ENCODE data around the gene GRIA3.

- no peak for TF ChIP-seq POLR2A (IDR thresholded peaks at IDR 0.05)
- TF ChIP-seq CTCF (IDR thresholded peaks at IDR 0.05): no peak
Measured at GRCh38 chrX:123222920-123223319, 38.8 kb downstream of the GRIA3 start.
